Astrocyte (in vitro differentiated cells and primary cell): ENCODE results near the gene CCDC187. TPM values are rescaled to one million over a fixed set of nuclear protein-coding genes. Genes with fewer than 3 reads are reported as not detected.

Source experiments
- DNase-seq: peaks from one replicate; pipeline ENCODE4 v3.0.0-alpha.2; 2010; ENCODE audit warnings: low read depth
- FAIRE-seq: peaks from 2 replicates; lab custom pipeline; 2011; peaks lifted over from hg19 to GRCh38; lab: Jason Lieb, UNC
- H2AFZ ChIP-seq: 2 replicates; pipeline ENCODE4 v1.6.0; 2012; ENCODE audit warnings: low read depth, low read length, inconsistent platforms
- H3K27ac ChIP-seq: 2 replicates; pipeline ENCODE4 v1.5.1; 2011; ENCODE audit warnings: low read depth, low read length, inconsistent platforms
- H3K27me3 ChIP-seq: 2 replicates; pipeline ENCODE4 v1.6.0; 2011; ENCODE audit warnings: low read length, inconsistent platforms; ENCODE audit not compliant: insufficient read depth
- H3K36me3 ChIP-seq: 2 replicates; pipeline ENCODE4 v1.5.1; 2011; ENCODE audit warnings: low read length, inconsistent platforms; ENCODE audit not compliant: insufficient read depth
- H3K4me1 ChIP-seq: 2 replicates; pipeline ENCODE4 v1.5.1; 2011; ENCODE audit warnings: low read length, inconsistent platforms; ENCODE audit not compliant: insufficient read depth
- H3K4me2 ChIP-seq: 2 replicates; pipeline ENCODE4 v1.6.0; 2012; ENCODE audit warnings: low read length, inconsistent platforms
- H3K4me3 ChIP-seq: 2 replicates; pipeline ENCODE4 v1.5.1; 2011; ENCODE audit warnings: low read depth, mild to moderate bottlenecking, low read length, inconsistent platforms; ENCODE audit not compliant: insufficient read depth
- H3K79me2 ChIP-seq: 2 replicates; pipeline ENCODE4 v1.6.0; 2012; ENCODE audit warnings: mild to moderate bottlenecking, low read length, inconsistent platforms; ENCODE audit not compliant: insufficient read depth
- H3K9ac ChIP-seq: 2 replicates; pipeline ENCODE4 v1.6.0; 2012; ENCODE audit warnings: mild to moderate bottlenecking, low read length, inconsistent platforms
- H3K9me3 ChIP-seq: 2 replicates; pipeline ENCODE4 v1.5.1; 2012; ENCODE audit warnings: low read depth, mild to moderate bottlenecking, low read length, inconsistent platforms; ENCODE audit not compliant: insufficient read depth
- H4K20me1 ChIP-seq: 2 replicates; pipeline ENCODE4 v1.6.0; 2012; ENCODE audit warnings: low read length, inconsistent platforms; ENCODE audit not compliant: insufficient read depth
- H3K27ac Mint-ChIP-seq: one replicate; pipeline ENCODE4 v1.8.0; 2021; ENCODE audit warnings: mild to moderate bottlenecking, mixed read lengths; ENCODE audit not compliant: unreplicated experiment
- H3K27me3 Mint-ChIP-seq: one replicate; pipeline ENCODE4 v1.8.0; 2021; ENCODE audit warnings: low read depth, mixed read lengths; ENCODE audit not compliant: unreplicated experiment
- H3K36me3 Mint-ChIP-seq: one replicate; pipeline ENCODE4 v1.8.0; 2021; ENCODE audit warnings: low read depth, mixed read lengths; ENCODE audit not compliant: unreplicated experiment
- H3K4me1 Mint-ChIP-seq: one replicate; pipeline ENCODE4 v1.8.0; 2021; ENCODE audit warnings: low read depth, mixed read lengths; ENCODE audit not compliant: unreplicated experiment
- H3K4me3 Mint-ChIP-seq: one replicate; pipeline ENCODE4 v1.8.0; 2021; ENCODE audit warnings: mild to moderate bottlenecking, moderate library complexity, mixed read lengths; ENCODE audit not compliant: unreplicated experiment
- H3K9me3 Mint-ChIP-seq: one replicate; pipeline ENCODE4 v1.8.0; 2021; ENCODE audit warnings: mild to moderate bottlenecking, mixed read lengths; ENCODE audit not compliant: unreplicated experiment
- CTCF ChIP-seq: IDR thresholded peaks from 2 replicates; pipeline ENCODE4 v1.5.1; 2011; ENCODE audit warnings: low read depth, mild to moderate bottlenecking, inconsistent platforms, low read length, moderate library complexity; ENCODE audit not compliant: insufficient read depth
- EZH2 ChIP-seq: IDR thresholded peaks from 2 replicates; pipeline ENCODE4 v1.6.1; 2012; ENCODE audit warnings: mild to moderate bottlenecking, low read length, inconsistent platforms; ENCODE audit not compliant: insufficient read depth
- total RNA-seq: library from RNA; stranded (reverse); gene quantifications from 2 replicates; pipeline ENCODE4 v1.2.1, GENCODE V29; 2021

The CCDC187 gene
- total RNA-seq, 1 donor from 2014 or later: 0.09 TPM

- no peaks in the 10 kb centered on the region for H3K79me2 ChIP-seq
- no peak for DNase-seq
- no peak for FAIRE-seq
- no peaks in the 10 kb centered on the region for H3K4me1 ChIP-seq
- no peak overlapping the region for H2AFZ ChIP-seq
- no peaks in the 10 kb centered on the region for H3K27me3 ChIP-seq
- peaks cover 10% of the 10 kb centered on the region for H3K9me3 ChIP-seq
- no peak overlapping the region for H3K4me3 ChIP-seq
- H3K9ac ChIP-seq: no peak overlapping the region
- H3K36me3 Mint-ChIP-seq: peaks cover 4% of the 10 kb centered on the region
- no peaks in the 10 kb centered on the region for H3K36me3 ChIP-seq
- no peak overlapping the region for H3K27ac Mint-ChIP-seq
- H3K4me3 Mint-ChIP-seq: no peak overlapping the region
- no peak overlapping the region for H3K4me2 ChIP-seq
- H3K9me3 Mint-ChIP-seq: peaks cover 9% of the 10 kb centered on the region
- no peaks in the 10 kb centered on the region for H3K4me1 Mint-ChIP-seq
- H3K27me3 Mint-ChIP-seq: peaks cover 5% of the 10 kb centered on the region
- TF ChIP-seq CTCF (no peak), EZH2 (no peak)
- H3K27ac ChIP-seq: no peak overlapping the region
- H4K20me1 ChIP-seq: peaks cover 9% of the 10 kb centered on the region
These were observed 6.6 kb upstream of the CCDC187 start for GRCh38 chr9:136310273-136311030.

DNA sequence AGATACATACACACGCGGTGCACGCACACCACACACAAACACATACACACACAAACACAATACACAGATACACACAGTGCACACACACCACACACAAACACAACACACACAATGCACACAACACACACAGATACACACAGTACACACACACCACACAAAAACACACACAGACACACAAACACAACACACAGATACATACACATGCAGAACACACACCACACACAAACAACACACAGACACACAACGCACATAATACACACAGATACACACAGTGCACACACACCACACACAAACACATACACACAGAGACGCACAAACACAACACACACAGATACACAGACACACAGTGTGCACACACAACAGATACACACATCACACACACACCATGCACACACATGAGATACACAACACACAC is 5.9 kb upstream of the CCDC187 start:
- Histone ChIP-seq H3K79me2 (no peaks in the 10 kb centered on the region), H3K9me3 (peaks cover 4% of the 10 kb centered on the region), H4K20me1 (peaks cover 9% of the 10 kb centered on the region), H3K36me3 (no peaks in the 10 kb centered on the region), H3K27ac (no peak overlapping the region), H3K9ac (no peak overlapping the region), H3K4me3 (no peak overlapping the region), H3K27me3 (no peaks in the 10 kb centered on the region), H3K4me1 (no peaks in the 10 kb centered on the region), H3K4me2 (no peak overlapping the region), H2AFZ (no peak overlapping the region)
- FAIRE-seq: no peak
- no peak for DNase-seq
- Mint-ChIP-seq H3K9me3 (peaks cover 3% of the 10 kb centered on the region), H3K4me3 (no peak overlapping the region), H3K4me1 (no peaks in the 10 kb centered on the region), H3K27ac (no peak overlapping the region), H3K36me3 (no peaks in the 10 kb centered on the region), H3K27me3 (peaks cover 7% of the 10 kb centered on the region)
- TF ChIP-seq EZH2 (no peak), CTCF (no peak)
